HG03439 (cell line): ENCODE results near the gene SLC15A3.
"Not testable (repeated sequence)": the region's sequence is repeated elsewhere in the genome, so short reads cannot be mapped to it uniquely, and the experiment has no call there.

Experiments used
- ATAC-seq: cut with Tn5 transposase; IDR thresholded peaks from one replicate; pipeline ENCODE4 v1.9.1; 2021; ENCODE audit warnings: mild to moderate bottlenecking, moderate library complexity; ENCODE audit not compliant: unreplicated experiment

SLC15A3 gene

DNA sequence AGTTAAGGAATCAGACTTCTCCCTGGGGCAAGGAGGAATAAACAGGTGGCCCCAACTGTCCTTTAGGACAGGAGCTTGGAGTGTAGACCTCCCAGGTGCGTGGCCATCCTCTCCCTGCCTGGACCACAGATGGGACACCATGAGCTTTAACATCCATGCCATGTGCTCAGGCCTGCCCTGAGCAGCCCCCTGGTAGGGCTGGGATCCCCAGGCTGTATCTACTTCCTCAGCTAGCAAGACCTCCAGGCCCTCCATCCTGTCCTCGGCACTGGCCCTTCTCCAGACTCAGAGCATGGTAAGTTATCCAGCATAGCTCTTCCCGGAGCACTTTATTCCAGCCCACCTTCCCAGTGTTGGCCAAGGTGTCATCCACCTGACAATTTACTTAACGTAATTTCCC, 25.2 kb upstream of the SLC15A3 start:
- ATAC-seq = no peak

DNA sequence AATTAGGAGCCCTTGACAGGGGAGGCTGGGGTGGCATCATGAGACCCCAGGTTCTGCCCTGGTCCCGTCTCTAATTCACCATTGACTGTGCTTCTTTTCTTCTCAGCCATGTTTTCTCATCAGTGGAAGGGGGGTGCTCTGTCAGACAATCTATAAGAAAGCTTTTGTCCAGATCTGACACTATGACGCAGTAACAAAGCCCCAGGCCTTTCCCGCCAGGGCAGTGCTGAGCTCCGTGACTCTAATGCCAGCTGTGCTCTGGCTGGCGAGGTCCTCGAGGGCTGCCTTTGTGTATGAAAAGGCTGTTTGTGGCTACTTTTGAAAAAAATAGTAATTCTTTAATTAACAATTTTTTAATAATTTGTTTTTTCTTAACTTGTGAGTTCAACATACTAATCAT, 22.8 kb upstream of the SLC15A3 start:
- ATAC-seq = no peak

GRCh38 chr11:60974316-60974715, 22.3 kb upstream of the SLC15A3 start:
- ATAC-seq = not testable (repeated sequence)

DNA sequence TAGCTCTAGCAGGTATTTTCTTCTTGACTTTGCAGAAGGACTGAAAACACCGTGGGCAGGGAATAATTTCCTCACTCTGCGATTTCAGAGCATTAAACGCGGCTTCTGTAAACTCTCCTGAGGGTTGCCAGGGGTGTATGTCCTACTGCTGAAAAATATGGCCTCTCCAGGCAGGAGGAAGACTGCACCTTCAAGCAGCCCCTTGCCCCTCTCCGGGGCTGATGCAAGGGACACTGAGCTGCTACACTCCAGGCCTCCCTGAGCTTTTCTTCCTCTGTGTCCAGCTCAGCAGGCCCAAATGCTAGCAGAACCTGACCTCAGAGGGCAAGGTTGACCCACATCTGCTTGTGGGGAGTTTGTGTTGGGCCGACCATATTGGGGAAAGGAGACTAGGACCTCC, 21.7 kb upstream of the SLC15A3 start:
- ATAC-seq = no peak

- no peak for ATAC-seq
Measured at GRCh38 chr11:60972182-60973030, 20.4 kb upstream of the SLC15A3 start.

DNA sequence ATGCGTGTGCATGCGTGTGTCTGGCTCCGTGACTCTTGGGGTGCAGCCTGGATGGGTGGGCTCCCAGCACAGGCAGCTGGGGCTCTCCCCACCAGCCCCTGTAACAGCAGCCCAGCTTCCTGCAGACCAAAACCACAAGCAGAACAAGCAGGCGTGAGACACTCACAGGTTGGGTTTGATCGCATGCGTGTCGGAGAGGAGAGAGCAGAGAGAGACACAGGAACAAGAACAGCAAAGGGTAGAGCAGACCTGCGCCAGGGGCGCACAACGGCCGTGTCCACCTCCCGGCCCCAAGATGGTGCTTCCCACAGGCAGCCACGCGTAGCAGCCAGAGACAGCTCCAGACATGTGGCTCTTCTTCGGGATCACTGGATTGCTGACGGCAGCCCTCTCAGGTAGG, 19.5 kb upstream of the SLC15A3 start, which contains the start of gene CD6:
Gene CD6 (plus strand): TSS at position 161 of the 400 bp plus-strand sequence. CDS start 186 bp downstream, at position 347.
- no peak for ATAC-seq

DNA sequence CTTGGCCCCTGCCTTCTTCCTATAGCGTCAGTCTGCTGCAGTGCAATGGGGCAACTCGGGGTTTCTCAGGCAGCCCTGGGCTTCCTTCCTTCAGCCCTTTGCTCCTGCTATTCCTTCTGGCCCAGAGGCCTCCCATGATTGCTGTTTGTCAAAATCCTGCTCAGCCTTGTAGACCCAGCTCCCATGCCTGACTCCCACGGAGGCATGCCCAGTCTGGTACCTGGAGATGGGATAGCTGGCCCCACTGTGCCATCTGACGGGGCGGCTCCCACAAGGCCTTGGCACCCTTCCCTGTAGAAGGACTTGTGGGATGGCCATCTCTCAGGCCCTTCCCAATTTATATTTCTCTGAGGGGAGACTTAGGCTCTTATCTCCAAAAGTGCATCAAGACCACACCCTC, 18.9 kb upstream of the SLC15A3 start:
- ATAC-seq = no peak

- ATAC-seq = no peak
Measured at GRCh38 chr11:60970369-60970774, 18.4 kb upstream of the SLC15A3 start.

DNA sequence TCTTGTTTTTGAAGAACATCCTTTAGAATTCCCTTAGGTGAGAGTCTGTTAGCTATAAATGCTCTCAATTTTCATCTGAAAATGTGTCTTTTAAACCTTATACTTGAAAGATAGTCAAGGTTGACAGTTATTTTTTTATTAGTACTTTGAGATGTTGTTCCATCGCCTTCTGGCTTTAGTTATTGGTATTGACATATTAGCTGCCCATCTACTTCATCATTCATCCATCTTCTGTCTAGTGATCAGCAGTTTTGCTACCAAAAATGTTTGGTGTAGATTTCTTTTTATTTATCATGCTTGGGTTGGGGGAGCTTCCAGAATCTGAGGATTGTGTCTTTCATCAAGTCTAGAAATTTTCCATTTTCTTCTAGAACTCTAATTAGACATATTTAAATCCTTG, 16.2 kb upstream of the SLC15A3 start:
- ATAC-seq = no peak

- no peak for ATAC-seq
Measured at GRCh38 chr11:60966890-60967289, 14.9 kb upstream of the SLC15A3 start.

DNA sequence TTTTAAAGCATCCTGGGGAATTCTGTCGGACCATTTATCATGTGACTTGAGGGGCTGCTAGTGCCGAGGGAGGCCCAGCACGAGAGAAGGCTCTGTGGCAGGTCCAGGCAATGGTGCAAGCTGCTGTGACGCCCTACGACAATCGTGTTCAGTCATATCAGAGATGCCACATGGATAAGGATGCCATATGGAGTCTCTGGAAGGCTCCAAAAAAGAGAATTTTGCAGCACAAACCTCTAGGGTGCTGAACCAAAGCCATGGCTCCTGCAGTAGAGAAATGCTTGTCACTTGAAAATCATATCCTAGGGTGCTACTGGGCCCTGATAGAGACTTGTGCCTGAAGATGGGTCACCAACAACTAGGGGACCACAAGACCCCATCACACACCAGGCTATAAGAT, 12.8 kb upstream of the SLC15A3 start:
- no peak for ATAC-seq

DNA sequence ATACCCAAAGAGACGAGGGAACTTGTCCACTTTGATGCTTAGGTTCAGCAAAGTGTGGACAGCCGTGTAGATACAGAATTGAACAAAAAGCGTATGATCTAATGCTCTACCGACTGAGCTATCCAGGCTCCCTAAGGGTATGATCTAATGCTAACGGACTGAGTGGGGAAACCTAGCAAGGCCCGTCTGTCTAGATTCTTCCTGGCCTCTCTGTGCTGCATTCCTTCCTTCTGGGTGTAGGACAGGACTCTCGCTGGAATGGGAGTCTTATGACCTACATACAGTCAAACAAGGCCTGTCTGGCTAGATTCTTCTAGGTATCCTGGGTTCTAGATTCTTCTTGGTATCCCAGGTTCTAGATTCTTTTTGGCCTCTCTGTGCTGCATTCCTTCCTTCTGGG, 8.4 kb upstream of the SLC15A3 start:
- ATAC-seq = no peak

DNA sequence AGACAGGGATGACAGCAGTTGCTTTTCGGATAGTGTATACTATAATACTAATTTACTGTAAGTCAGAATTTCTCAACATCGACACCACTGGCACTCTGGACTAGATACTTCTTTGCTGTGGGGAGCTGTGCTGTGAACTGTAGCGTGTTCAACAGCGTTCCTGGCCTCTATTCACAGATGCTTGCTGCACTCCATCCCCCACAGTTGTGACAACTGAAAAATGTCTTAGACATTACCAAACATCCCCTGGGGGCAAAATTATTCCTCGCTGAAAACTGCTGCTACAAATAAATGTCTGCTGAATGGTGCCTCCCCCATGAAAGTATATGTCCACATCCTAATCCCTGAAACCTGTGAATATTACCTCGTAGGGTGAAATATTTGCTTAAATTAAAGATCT, 7.5 kb upstream of the SLC15A3 start:
- no peak for ATAC-seq

DNA sequence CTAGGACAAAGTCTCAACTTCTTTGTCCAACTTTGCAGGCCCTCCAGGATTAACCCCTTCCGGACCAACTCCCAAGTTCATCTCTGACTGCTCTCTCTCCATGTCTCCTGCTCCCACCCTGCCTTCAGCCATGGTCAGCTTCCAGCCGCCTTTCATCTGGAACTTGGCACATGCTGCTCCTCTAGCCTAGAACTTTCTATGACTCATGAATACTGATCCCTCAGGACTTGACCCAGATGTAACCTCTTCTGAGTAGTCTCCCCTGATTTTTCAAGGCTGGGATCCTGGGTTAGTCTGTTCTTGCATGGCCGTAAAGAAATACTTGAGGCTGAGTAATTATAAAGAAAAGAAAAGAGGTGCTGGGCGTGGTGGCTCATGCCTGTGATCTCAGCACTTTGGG, 5.2 kb upstream of the SLC15A3 start:
- no peak for ATAC-seq

DNA sequence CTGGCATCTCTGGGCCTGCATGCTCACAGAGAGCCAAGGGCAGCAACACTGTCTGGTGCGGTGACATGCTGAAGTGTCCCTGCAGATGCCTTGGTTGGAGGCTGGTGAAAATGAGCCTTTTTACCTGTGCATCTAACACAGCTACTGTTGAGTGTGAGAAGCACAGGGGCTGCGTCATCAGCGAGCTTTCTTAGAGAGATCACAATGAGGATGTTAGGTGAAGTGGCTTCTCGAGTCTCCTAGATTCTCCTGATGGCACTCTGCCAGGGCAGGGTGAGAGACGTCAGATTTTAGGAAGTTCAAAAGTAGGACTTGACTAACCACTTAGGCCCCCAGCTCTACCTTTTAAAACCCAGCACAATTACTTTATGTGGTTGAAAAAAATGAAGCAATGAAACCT, 3.6 kb upstream of the SLC15A3 start:
- no peak for ATAC-seq

DNA sequence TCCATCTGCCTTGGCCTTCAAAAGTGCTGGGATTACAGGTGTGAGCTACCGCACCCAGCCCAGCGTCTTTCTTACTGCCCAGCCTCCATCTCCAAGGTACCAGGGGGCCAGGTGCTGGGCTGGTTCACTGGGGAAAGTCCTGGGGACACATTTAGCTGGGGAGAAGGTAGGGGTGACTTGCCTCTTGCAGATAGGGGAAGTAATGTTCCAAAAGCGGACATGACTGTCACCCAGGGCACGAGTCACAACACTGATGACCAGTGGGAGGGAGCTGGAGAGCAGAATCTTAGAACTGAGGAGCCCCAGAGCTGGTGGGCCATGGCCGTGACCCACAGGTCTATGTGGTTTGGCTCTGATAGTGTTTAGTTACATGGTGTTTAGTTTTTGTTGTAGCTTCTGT, 2.4 kb upstream of the SLC15A3 start:
- no peak for ATAC-seq

GRCh38 chr11:60953781-60954180, 1.8 kb upstream of the SLC15A3 start:
- no peak for ATAC-seq

DNA sequence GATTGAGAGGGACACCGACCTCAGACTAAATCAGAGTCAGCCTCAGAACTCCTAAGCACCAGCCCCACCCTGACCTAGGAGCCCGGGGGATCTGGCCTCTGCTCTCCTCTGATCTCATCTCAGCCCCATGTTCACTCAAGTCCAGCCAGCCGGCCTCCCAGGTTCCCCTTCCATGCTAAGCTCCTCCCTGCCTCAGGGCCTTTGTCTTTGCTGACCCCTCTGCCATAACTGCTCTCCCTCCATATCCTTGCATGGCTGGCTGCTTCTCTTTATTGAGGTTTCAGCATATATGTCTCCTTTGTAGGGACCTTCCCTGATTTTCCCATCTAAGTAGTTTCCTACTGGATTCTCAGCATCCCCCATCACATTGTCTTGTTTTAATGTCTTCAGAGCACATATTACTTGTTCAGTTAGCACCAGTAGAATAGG, 780 bp upstream of the SLC15A3 start:
- no peak for ATAC-seq

GRCh38 chr11:60951606-60951903, 421 bp downstream of the SLC15A3 start:
- ATAC-seq = no peak

DNA sequence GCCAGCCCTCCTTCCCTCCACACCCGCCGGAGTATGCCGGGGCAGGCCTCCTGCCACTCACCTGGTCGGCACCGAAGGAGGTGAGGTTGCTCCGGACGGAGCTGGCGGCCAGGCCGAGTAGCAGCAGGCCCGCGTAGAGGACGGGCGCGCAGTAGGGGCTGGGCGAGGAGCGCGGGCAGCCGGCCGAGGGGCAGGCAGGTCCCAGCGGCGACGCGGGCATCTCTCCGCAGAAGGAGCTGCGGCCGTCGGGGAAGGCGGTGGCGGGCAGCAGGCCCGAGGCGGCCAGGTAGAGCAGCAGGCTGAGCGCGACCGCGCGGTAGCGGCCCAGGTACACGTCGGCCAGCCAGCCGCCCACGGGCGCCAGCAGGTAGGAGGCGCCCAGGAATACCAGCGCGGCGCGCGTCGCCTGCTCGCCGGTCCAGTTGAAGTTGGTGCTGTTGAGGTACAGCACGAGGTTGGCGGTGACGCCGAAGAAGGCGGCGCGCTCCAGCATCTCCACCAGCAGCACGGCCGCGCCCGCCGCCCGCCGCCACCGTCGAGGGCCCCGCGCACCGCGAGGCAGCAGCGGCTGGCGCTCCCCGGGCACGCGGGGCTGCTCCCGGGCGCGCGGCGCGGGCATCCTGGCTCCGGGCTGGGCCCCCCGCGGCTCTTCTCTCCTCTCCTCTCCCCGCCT, 907 bp downstream of the SLC15A3 start:
- ATAC-seq = no peak

DNA sequence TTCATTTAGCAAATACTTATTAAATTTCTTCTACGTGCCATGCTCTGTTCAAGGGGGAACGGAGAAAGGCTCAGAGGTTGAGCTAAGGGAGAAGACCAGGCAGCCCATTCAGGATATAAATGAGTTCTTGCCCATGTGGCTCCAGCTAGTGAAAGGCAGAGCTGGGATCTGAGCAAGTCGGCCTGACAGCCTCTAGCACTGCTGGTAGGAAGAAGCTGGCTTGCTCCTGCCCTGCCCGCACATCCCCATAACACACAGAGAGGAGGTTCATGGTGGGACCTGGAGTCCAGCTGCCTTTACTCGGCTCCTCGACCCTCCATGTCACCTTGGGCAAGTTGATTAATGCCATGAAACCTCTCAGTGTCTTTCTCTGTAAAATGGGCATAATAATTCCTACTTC, 2.0 kb downstream of the SLC15A3 start:
- ATAC-seq = no peak

DNA sequence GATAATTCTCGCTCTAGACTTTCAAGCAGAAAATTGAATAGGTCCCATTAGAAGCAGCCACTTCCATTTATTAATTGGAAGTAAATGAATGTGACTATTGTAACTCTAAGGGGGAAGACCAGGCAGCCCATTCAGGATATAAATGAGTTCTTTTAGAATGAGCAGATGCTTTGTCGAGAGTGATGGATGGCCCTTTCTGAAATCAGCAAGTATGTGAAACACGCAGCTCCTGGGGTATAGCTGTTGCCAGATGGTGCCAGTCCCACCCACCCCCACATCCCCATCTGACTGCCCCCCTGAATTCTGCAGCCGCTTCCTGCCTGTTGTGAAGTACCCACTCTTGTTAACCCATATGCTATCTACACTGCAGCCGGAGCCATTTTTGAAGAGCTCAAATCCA, 3.7 kb downstream of the SLC15A3 start:
- no peak for ATAC-seq

- no peak for ATAC-seq
Measured at GRCh38 chr11:60947700-60948099, 4.3 kb downstream of the SLC15A3 start.
